Panc1 (cell line): ENCODE results near the gene MED13. TPM values are rescaled to one million over a fixed set of nuclear protein-coding genes. Genes with fewer than 3 reads are reported as not detected.

ENCODE experiments used
- ATAC-seq: fragments of 200-7000 bp; cut with Tn5 transposase; 2 replicates; pipeline ENCODE4 v1.9.1; 2020; ENCODE audit warnings: mild to moderate bottlenecking, moderate library complexity
- BruUV-seq: library from RNA; stranded (reverse); fragments of 400-500 nt; replicated peaks from 2 replicates; lab custom pipeline; 2021; lab: Mats Ljungman, UMichigan
- CTCF ChIA-PET: fragments of 300-600 bp; sonication (Branson Sonifier 250); formaldehyde crosslinking; loops from one replicate; lab custom pipeline; 2022; ENCODE audit warnings: antibody characterized with exemption; lab: Charles Lee
- POLR2A ChIA-PET: fragments of 300-600 bp; sonication (Branson Sonifier 250); formaldehyde crosslinking; loops from one replicate; lab custom pipeline; 2022; ENCODE audit warnings: antibody characterized with exemption; lab: Charles Lee
- DNase-seq: peaks from one replicate; pipeline ENCODE4 v3.0.0-alpha.2; 2010; ENCODE audit warnings: low read depth, low spot score
- H3K27ac ChIP-seq: 2 replicates; pipeline ENCODE4 v1.5.1; 2011; ENCODE audit warnings: mild to moderate bottlenecking, low read length, inconsistent platforms
- H3K27me3 ChIP-seq: fragments of 200-500 bp; sonication (Bioruptor generic); 2 replicates; pipeline ENCODE4 v1.6.0; 2014; ENCODE audit warnings: low read length, inconsistent platforms; ENCODE audit not compliant: control insufficient read depth, insufficient read depth
- H3K36me3 ChIP-seq: fragments of 200-500 bp; sonication (Bioruptor generic); 2 replicates; pipeline ENCODE4 v1.5.1; 2014; ENCODE audit warnings: inconsistent platforms, mild to moderate bottlenecking, low read length, moderate library complexity; ENCODE audit not compliant: control insufficient read depth, insufficient read depth
- H3K4me1 ChIP-seq: 2 replicates; pipeline ENCODE4 v1.5.1; 2011; ENCODE audit warnings: inconsistent platforms, mild to moderate bottlenecking, low read length, moderate library complexity; ENCODE audit not compliant: control insufficient read depth, insufficient read depth
- H3K4me3 ChIP-seq, 2 experiments: 2 replicates each; pipeline ENCODE4 v1.5.1; 2011 to 2012; ENCODE audit warnings: low read depth in 2 of 2, low read length in 2 of 2, mild to moderate bottlenecking in 2 of 2, inconsistent platforms in 1 of 2, moderate library complexity in 1 of 2
- H3K9me3 ChIP-seq: fragments of 200-500 bp; sonication (Bioruptor generic); 2 replicates; pipeline ENCODE4 v1.5.1; 2014; ENCODE audit warnings: low read depth, mild to moderate bottlenecking, inconsistent platforms, low read length, moderate library complexity; ENCODE audit not compliant: control insufficient read depth, insufficient read depth
- CTCF ChIP-seq: fragments of 450-650 bp; IDR thresholded peaks from 2 replicates; pipeline ENCODE4 v1.5.1; 2017; ENCODE audit warnings: mild to moderate bottlenecking
- POLR2AphosphoS5 ChIP-seq: IDR thresholded peaks from 2 replicates; pipeline ENCODE4 v1.6.1; 2012; ENCODE audit warnings: mild to moderate bottlenecking, low read depth, low read length, moderate library complexity
- REST ChIP-seq, 2 experiments: IDR thresholded peaks; 2 replicates each; pipeline ENCODE4 v1.6.1; 2011 to 2012; ENCODE audit warnings: low read depth in 2 of 2, control low read depth in 1 of 2, low read length in 1 of 2, mild to moderate bottlenecking in 1 of 2, moderate library complexity in 1 of 2; ENCODE audit not compliant: insufficient read depth in 1 of 2
- SIN3A ChIP-seq: IDR thresholded peaks from 2 replicates; pipeline ENCODE4 v1.6.1; 2012; ENCODE audit warnings: low read depth, mild to moderate bottlenecking, low read length, moderate library complexity, borderline replicate concordance; ENCODE audit not compliant: insufficient read depth
- TCF7L2 ChIP-seq: IDR thresholded peaks from 2 replicates; pipeline ENCODE4 v1.6.1; 2011; ENCODE audit warnings: mild to moderate bottlenecking, low read depth, low read length, inconsistent platforms
- in situ Hi-C: cut with HindIII; loops from 2 replicates; pipeline ENCODE4 v1.10.0; 2016; ENCODE audit warnings: low sequenced_read_pairs, low pct_unique_long_range_greater_than_20kb
- intact Hi-C: fragments of 100-400 bp; cut with micrococcal nuclease; formaldehyde crosslinking; loops from one replicate; pipeline ENCODE4 v1.10.0; 2022; ENCODE audit not compliant: unreplicated experiment
- total RNA-seq: library from RNA; stranded (reverse); gene quantifications from one replicate; pipeline ENCODE4 v1.2.1, GENCODE V29; 2021; ENCODE audit not compliant: unreplicated experiment

Gene MED13
- total RNA-seq, 1 experiment from 2014 or later = 69.5 TPM

- H3K9me3 ChIP-seq = no peaks in the 10 kb centered on the region
- no TSS peak for BruUV-seq
- CTCF ChIA-PET = interaction anchor here (1.0 kb wide), 1 partner anchor 25 kb away, joined by 5 read pairs; no protein-coding TSS in a partner anchor
- H3K27me3 ChIP-seq = no peaks in the 10 kb centered on the region
- ATAC-seq (no peak), DNase-seq (no peak)
- TF ChIP-seq REST (IDR thresholded peaks at IDR 0.05; ENCODE audit: insufficient read depth in 1 of 2, low read depth in 2 of 2, low read length in 1 of 2) (no peak), TCF7L2 (no peak), POLR2AphosphoS5 (no peak), SIN3A (no peak), CTCF (no peak)
- POLR2A ChIA-PET = no interaction called here
- no peaks in the 10 kb centered on the region for H3K4me1 ChIP-seq
- in situ Hi-C loops (no loop called here), intact Hi-C loops (no loop called here)
- H3K27ac ChIP-seq = no peak overlapping the region
- H3K36me3 ChIP-seq = no peaks in the 10 kb centered on the region
- H3K4me3 ChIP-seq = no peak overlapping the region
Measured at GRCh38 chr17:62090021-62090824, 25.1 kb upstream of the MED13 start.

- DNase-seq = no peak
- intact Hi-C loops = no loop called here
- H3K27ac ChIP-seq = no peak overlapping the region
- H3K9me3 ChIP-seq = no peaks in the 10 kb centered on the region
- POLR2A ChIA-PET = no interaction called here
- in situ Hi-C loops = no loop called here
- no peaks in the 10 kb centered on the region for H3K4me1 ChIP-seq
- H3K27me3 ChIP-seq = no peaks in the 10 kb centered on the region
- no TSS peak for BruUV-seq
- TF ChIP-seq POLR2AphosphoS5 = no peak
- no peak for TF ChIP-seq REST (IDR thresholded peaks at IDR 0.05; ENCODE audit: insufficient read depth in 1 of 2, low read depth in 2 of 2, low read length in 1 of 2)
- no peak for TF ChIP-seq TCF7L2
- no peak overlapping the region for H3K4me3 ChIP-seq
- ATAC-seq = no peak
- CTCF ChIA-PET = interaction anchor here (1.0 kb wide), 1 partner anchor 24 kb away, joined by 5 read pairs; no protein-coding TSS in a partner anchor
- no peaks in the 10 kb centered on the region for H3K36me3 ChIP-seq
Measured at GRCh38 chr17:62089334-62089733, 24.3 kb upstream of the MED13 start.
